Measurements from ENCODE around the gene ERMP1. TPM values are rescaled to one million over a fixed set of nuclear protein-coding genes. Genes with fewer than 3 reads are reported as not detected.

Gene ERMP1
- polyA plus RNA-seq, 3 donors, result 56.1 to 62.1 (median 56.8) TPM

Other genes with a start within 250 kb of the ERMP1 start
- gene RIC1, start 204.0 kb downstream of the ERMP1 start, polyA plus RNA-seq (ENCODE audit: insufficient read length in 3 of 3), result 10 to 100 TPM; 27.7 to 30.0 (median 28.0) TPM
- gene MLANA, start 57.8 kb upstream of the ERMP1 start, polyA plus RNA-seq (ENCODE audit: insufficient read length in 3 of 3), result 1 to 10 TPM in 1 of 3 donors, under 1 TPM in 2; 0.32 to 1.1 (median 0.75) TPM
- gene RANBP6, start 182.5 kb upstream of the ERMP1 start, polyA plus RNA-seq (ENCODE audit: insufficient read length in 3 of 3), result 10 to 100 TPM; 36.4 to 39.1 (median 38.5) TPM